H9 (cell line): ENCODE data around the gene VSX1. TPM values are rescaled to one million over a fixed set of nuclear protein-coding genes. Genes with fewer than 3 reads are reported as not detected.

Source experiments
- DNase-seq: peaks from one replicate; pipeline ENCODE4 v3.0.0-alpha.2; 2017
- H2AFZ ChIP-seq: one replicate; pipeline ENCODE4 v1.6.1; 2013; ENCODE audit warnings: mild to moderate bottlenecking, low read length, control low read depth, moderate library complexity
- H2AK5ac ChIP-seq: 2 replicates; pipeline ENCODE4 v1.6.1; 2013; ENCODE audit warnings: low read length, control low read depth, mixed read lengths; ENCODE audit not compliant: insufficient read length
- H2BK120ac ChIP-seq: one replicate; pipeline ENCODE4 v1.6.1; 2013; ENCODE audit warnings: low read depth, mild to moderate bottlenecking, low read length, control low read depth, inconsistent platforms; ENCODE audit not compliant: poor library complexity, severe bottlenecking
- H2BK12ac ChIP-seq: 2 replicates; pipeline ENCODE4 v1.6.1; 2013; ENCODE audit warnings: low read length, control low read depth, mixed read lengths, low read depth; ENCODE audit not compliant: insufficient read length
- H2BK15ac ChIP-seq: 2 replicates; pipeline ENCODE4 v1.6.1; 2013; ENCODE audit warnings: low read depth, low read length, control low read depth
- H2BK20ac ChIP-seq: one replicate; pipeline ENCODE4 v1.6.1; 2013; ENCODE audit warnings: low read depth, mild to moderate bottlenecking, low read length, control low read depth, inconsistent platforms; ENCODE audit not compliant: poor library complexity, severe bottlenecking
- H2BK5ac ChIP-seq: 2 replicates; pipeline ENCODE4 v1.6.1; 2013; ENCODE audit warnings: low read length, control low read depth, mixed read lengths; ENCODE audit not compliant: insufficient read length
- H3K14ac ChIP-seq: 2 replicates; pipeline ENCODE4 v1.6.1; 2013; ENCODE audit warnings: low read length, control low read depth; ENCODE audit not compliant: insufficient read depth
- H3K18ac ChIP-seq: 2 replicates; pipeline ENCODE4 v1.6.1; 2013; ENCODE audit warnings: low read depth, mild to moderate bottlenecking, mixed read lengths, low read length, control low read depth; ENCODE audit not compliant: insufficient read length
- H3K23ac ChIP-seq: 2 replicates; pipeline ENCODE4 v1.6.1; 2013; ENCODE audit warnings: low read length, control low read depth, mixed read lengths, low read depth; ENCODE audit not compliant: insufficient read length
- H3K23me2 ChIP-seq: 2 replicates; pipeline ENCODE4 v1.6.1; 2013; ENCODE audit warnings: low read depth, mild to moderate bottlenecking, mixed read lengths, low read length, control low read depth; ENCODE audit not compliant: insufficient read length, poor library complexity, severe bottlenecking
- H3K27ac ChIP-seq: 2 replicates; pipeline ENCODE4 v1.5.1; 2013; ENCODE audit warnings: low read length, control low read depth, mixed read lengths, low read depth; ENCODE audit not compliant: insufficient read length
- H3K27me3 ChIP-seq: 2 replicates; pipeline ENCODE4 v1.6.1; 2013; ENCODE audit warnings: low read length, control low read depth, inconsistent platforms; ENCODE audit not compliant: insufficient read depth
- H3K4ac ChIP-seq: 2 replicates; pipeline ENCODE4 v1.6.1; 2013; ENCODE audit warnings: low read depth, mild to moderate bottlenecking, control low read depth, inconsistent platforms, low read length, moderate library complexity
- H3K4me1 ChIP-seq: 2 replicates; pipeline ENCODE4 v1.6.1; 2013; ENCODE audit warnings: low read length, control low read depth, inconsistent platforms; ENCODE audit not compliant: insufficient read depth
- H3K4me2 ChIP-seq: 2 replicates; pipeline ENCODE4 v1.6.1; 2013; ENCODE audit warnings: low read length, control low read depth, mixed read lengths; ENCODE audit not compliant: insufficient read length, insufficient read depth
- H3K56ac ChIP-seq: 2 replicates; pipeline ENCODE4 v1.6.1; 2013; ENCODE audit warnings: low read depth, mild to moderate bottlenecking, mixed read lengths, low read length, control low read depth; ENCODE audit not compliant: insufficient read length
- H3K79me1 ChIP-seq: 2 replicates; pipeline ENCODE4 v1.6.1; 2013; ENCODE audit warnings: low read depth, mild to moderate bottlenecking, moderate library complexity, low read length, control low read depth, inconsistent platforms; ENCODE audit not compliant: insufficient read depth, poor library complexity, severe bottlenecking
- H3K79me2 ChIP-seq: 2 replicates; pipeline ENCODE4 v1.6.1; 2013; ENCODE audit warnings: low read length, control low read depth, inconsistent platforms; ENCODE audit not compliant: insufficient read depth
- H3K9ac ChIP-seq: 2 replicates; pipeline ENCODE4 v1.6.1; 2013; ENCODE audit warnings: low read length, control low read depth, mixed read lengths; ENCODE audit not compliant: insufficient read length; ENCODE audit errors: extremely low read depth
- H3K9me3 ChIP-seq: one replicate; pipeline ENCODE4 v1.6.1; 2013; ENCODE audit warnings: low read depth, low read length, inconsistent platforms; ENCODE audit not compliant: control insufficient read depth
- H3T11ph ChIP-seq: one replicate; pipeline ENCODE4 v1.6.1; 2013; ENCODE audit warnings: mild to moderate bottlenecking, low read length, control low read depth, inconsistent platforms
- H4K20me1 ChIP-seq: one replicate; pipeline ENCODE4 v1.6.1; 2013; ENCODE audit not compliant: control insufficient read depth, insufficient read length, insufficient read depth
- H4K5ac ChIP-seq: 2 replicates; pipeline ENCODE4 v1.6.1; 2013; ENCODE audit warnings: low read depth, mild to moderate bottlenecking, mixed read lengths, low read length, control low read depth; ENCODE audit not compliant: insufficient read length
- H4K8ac ChIP-seq: replicated peaks from 2 replicates; pipeline ENCODE4 v1.6.1; 2013; ENCODE audit warnings: low read length, control low read depth, mixed read lengths, low read depth; ENCODE audit not compliant: insufficient read length
- H4K91ac ChIP-seq: 2 replicates; pipeline ENCODE4 v1.6.1; 2013; ENCODE audit warnings: low read depth, mild to moderate bottlenecking, moderate library complexity, mixed read lengths, low read length, control low read depth; ENCODE audit not compliant: insufficient read length
- H3K27ac Mint-ChIP-seq, 3 experiments: 2 replicates in 2 of 3; 3 replicates in 1 of 3; pipeline ENCODE4 v1.8.0; 2020 to 2021; ENCODE audit warnings: mixed read lengths in 3 of 3, mild to moderate bottlenecking in 1 of 3, moderate library complexity in 1 of 3
- H3K27me3 Mint-ChIP-seq: 2 replicates; pipeline ENCODE4 v1.8.0; 2021; ENCODE audit warnings: low read depth, mild to moderate bottlenecking, moderate library complexity, mixed read lengths
- H3K36me3 Mint-ChIP-seq, 3 experiments: 2 replicates in 2 of 3; 3 replicates in 1 of 3; pipeline ENCODE4 v1.8.0; 2020 to 2021; ENCODE audit warnings: low read depth in 3 of 3, mixed read lengths in 3 of 3; ENCODE audit not compliant: insufficient read depth in 1 of 3
- H3K4me1 Mint-ChIP-seq, 2 experiments: 2 replicates each; pipeline ENCODE4 v1.8.0; 2020; ENCODE audit warnings: mixed read lengths in 2 of 2
- H3K4me3 Mint-ChIP-seq, 2 experiments: 2 replicates in 1 of 2; 3 replicates in 1 of 2; pipeline ENCODE4 v1.8.0; 2020 to 2021; ENCODE audit warnings: mild to moderate bottlenecking in 2 of 2, mixed read lengths in 2 of 2, moderate library complexity in 1 of 2
- H3K9me3 Mint-ChIP-seq, 2 experiments: 2 replicates in 1 of 2; 3 replicates in 1 of 2; pipeline ENCODE4 v1.8.0; 2020; ENCODE audit warnings: mild to moderate bottlenecking in 2 of 2, mixed read lengths in 2 of 2, moderate library complexity in 1 of 2
- WGBS: extraction: QIAGEN DNeasy Blood & Tissue Kit; methylation state at CpG from one replicate; pipeline ENCODE4 v1.1.7; 2013; ENCODE audit warnings: missing lambda C conversion rate, low lambda C conversion rate, mixed read lengths; ENCODE audit not compliant: insufficient read length; ENCODE audit errors: extremely low coverage; 5-methylcytosine and 5-hydroxymethylcytosine counted together
- total RNA-seq: library from RNA; stranded (reverse); gene quantifications from 2 replicates; pipeline ENCODE4 v1.2.1, GENCODE V29; 2021
- TF ChIP-seq, protein P1 (sequence below): fragments of 200-600 bp; sonication (generic); conservative IDR thresholded peaks from 3 replicates; pipeline ENCODE4 v1.8.0; 2021; ENCODE audit warnings: antibody characterized with exemption, mild to moderate bottlenecking

Gene VSX1
- total RNA-seq, 1 experiment from 2014 or later = not detected

DNA sequence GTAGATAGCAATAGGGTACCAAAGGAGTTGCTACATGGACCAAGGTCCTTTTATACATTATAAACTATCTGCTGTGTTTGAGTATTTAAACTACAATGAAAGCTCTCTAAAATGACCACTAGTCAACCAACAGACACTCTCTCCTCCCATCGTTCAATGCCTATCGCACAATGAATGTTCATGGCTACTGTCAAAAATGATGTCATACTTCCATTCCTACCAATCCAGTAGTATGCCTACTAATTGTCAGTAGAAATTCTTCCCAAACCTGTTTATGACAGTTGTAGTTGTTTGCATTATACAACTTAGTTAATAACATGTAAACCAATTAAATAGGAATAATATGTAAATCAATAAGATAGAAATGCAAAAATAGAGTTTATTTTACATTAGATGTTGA, 39.0 kb upstream of the VSX1 start:
- Histone ChIP-seq H3K4me1 (no peaks in the 10 kb centered on the region), H3K14ac (no peak overlapping the region), H3K27ac (no peak overlapping the region), H4K8ac (no peak overlapping the region), H2BK5ac (no peak overlapping the region), H4K20me1 (no peaks in the 10 kb centered on the region), H2AK5ac (no peak overlapping the region), H2BK15ac (no peak overlapping the region), H3K9me3 (no peaks in the 10 kb centered on the region), H2BK20ac (no peak overlapping the region), H2AFZ (no peak overlapping the region), H3K4me2 (no peak overlapping the region), H3K79me1 (no peaks in the 10 kb centered on the region), H3K9ac (no peak overlapping the region), H3K18ac (no peak overlapping the region), H3T11ph (no peak overlapping the region), H4K91ac (no peak overlapping the region), H3K27me3 (no peaks in the 10 kb centered on the region), H3K23ac (no peak overlapping the region), H2BK12ac (no peak overlapping the region), H4K5ac (no peak overlapping the region), H3K23me2 (no peaks in the 10 kb centered on the region), H3K79me2 (no peaks in the 10 kb centered on the region), H3K4ac (no peak overlapping the region), H2BK120ac (no peak overlapping the region), H3K56ac (no peak overlapping the region)
- no peak for DNase-seq
- Mint-ChIP-seq H3K27me3 (peaks cover 9% of the 10 kb centered on the region), H3K36me3 (no peaks in the 10 kb centered on the region), H3K4me1 (peaks cover 0 to 2% of the 10 kb centered on the region in 2 experiments; a peak in 3 of 4 replicates), H3K27ac (no peak overlapping the region), H3K4me3 (no peak overlapping the region), H3K9me3 (no peaks in the 10 kb centered on the region)
- TF ChIP-seq, protein P1, sequence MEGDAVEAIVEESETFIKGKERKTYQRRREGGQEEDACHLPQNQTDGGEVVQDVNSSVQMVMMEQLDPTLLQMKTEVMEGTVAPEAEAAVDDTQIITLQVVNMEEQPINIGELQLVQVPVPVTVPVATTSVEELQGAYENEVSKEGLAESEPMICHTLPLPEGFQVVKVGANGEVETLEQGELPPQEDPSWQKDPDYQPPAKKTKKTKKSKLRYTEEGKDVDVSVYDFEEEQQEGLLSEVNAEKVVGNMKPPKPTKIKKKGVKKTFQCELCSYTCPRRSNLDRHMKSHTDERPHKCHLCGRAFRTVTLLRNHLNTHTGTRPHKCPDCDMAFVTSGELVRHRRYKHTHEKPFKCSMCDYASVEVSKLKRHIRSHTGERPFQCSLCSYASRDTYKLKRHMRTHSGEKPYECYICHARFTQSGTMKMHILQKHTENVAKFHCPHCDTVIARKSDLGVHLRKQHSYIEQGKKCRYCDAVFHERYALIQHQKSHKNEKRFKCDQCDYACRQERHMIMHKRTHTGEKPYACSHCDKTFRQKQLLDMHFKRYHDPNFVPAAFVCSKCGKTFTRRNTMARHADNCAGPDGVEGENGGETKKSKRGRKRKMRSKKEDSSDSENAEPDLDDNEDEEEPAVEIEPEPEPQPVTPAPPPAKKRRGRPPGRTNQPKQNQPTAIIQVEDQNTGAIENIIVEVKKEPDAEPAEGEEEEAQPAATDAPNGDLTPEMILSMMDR = no peak
- WGBS = no CpG with 5 or more reads among the region's 2 CpGs
